GM23338 (cell line): Measurements from ENCODE around the gene HAPLN2. TPM values are rescaled to one million over a fixed set of nuclear protein-coding genes. Genes with fewer than 3 reads are reported as not detected.

Source experiments
- ATAC-seq: fragments of 200-7000 bp; cut with Tn5 transposase; 3 replicates; pipeline ENCODE4 v1.9.1; 2020
- DNase-seq: peaks from one replicate; pipeline ENCODE4 v3.0.0-alpha.2; 2015; ENCODE audit warnings: low spot score
- H2AFZ ChIP-seq: fragments of 200-600 bp; sonication (generic); 2 replicates; pipeline ENCODE4 v1.8.0; 2016; ENCODE audit warnings: antibody characterized with exemption, mild to moderate bottlenecking, moderate library complexity
- H3F3A ChIP-seq: fragments of 200-600 bp; sonication (generic); replicated peaks from 2 replicates; pipeline ENCODE4 v1.8.0; 2017; ENCODE audit warnings: antibody characterized with exemption, mixed run types, low read depth
- H3K27ac ChIP-seq: fragments of 200-600 bp; sonication (generic); 2 replicates; pipeline ENCODE4 v1.6.1; 2016; ENCODE audit warnings: low read depth
- H3K27me3 ChIP-seq: fragments of 200-600 bp; sonication (generic); 2 replicates; pipeline ENCODE4 v1.8.0; 2016; ENCODE audit warnings: mild to moderate bottlenecking, mixed run types, moderate library complexity; ENCODE audit not compliant: insufficient read depth
- H3K36me3 ChIP-seq: fragments of 200-600 bp; sonication (generic); 2 replicates; pipeline ENCODE4 v1.8.0; 2016; ENCODE audit warnings: mild to moderate bottlenecking; ENCODE audit not compliant: insufficient read depth
- H3K4me1 ChIP-seq: fragments of 200-600 bp; sonication (generic); 2 replicates; pipeline ENCODE4 v1.8.0; 2016; ENCODE audit warnings: mild to moderate bottlenecking, moderate library complexity; ENCODE audit not compliant: insufficient read depth
- H3K4me2 ChIP-seq: fragments of 200-600 bp; sonication (generic); 2 replicates; pipeline ENCODE4 v1.7.1; 2017; ENCODE audit warnings: mixed run types
- H3K4me3 ChIP-seq: fragments of 200-600 bp; sonication (generic); 2 replicates; pipeline ENCODE4 v1.6.1; 2016; ENCODE audit warnings: mixed run types
- H3K79me2 ChIP-seq: fragments of 200-600 bp; sonication (generic); replicated peaks from 2 replicates; pipeline ENCODE4 v1.8.0; 2017; ENCODE audit warnings: mild to moderate bottlenecking; ENCODE audit not compliant: insufficient read depth
- H3K9me2 ChIP-seq: fragments of 200-600 bp; sonication (generic); 2 replicates; pipeline ENCODE4 v1.8.0; 2017; ENCODE audit not compliant: insufficient read depth
- H4K20me1 ChIP-seq: fragments of 200-600 bp; sonication (generic); replicated peaks from 2 replicates; pipeline ENCODE4 v1.8.0; 2017; ENCODE audit warnings: mild to moderate bottlenecking; ENCODE audit not compliant: insufficient read depth
- H3K27ac Mint-ChIP-seq: 2 replicates; pipeline ENCODE4 v1.8.0; 2020; ENCODE audit warnings: inconsistent platforms, mild to moderate bottlenecking, moderate library complexity, mixed read lengths
- H3K27me3 Mint-ChIP-seq: 3 replicates; pipeline ENCODE4 v1.8.0; 2022; ENCODE audit warnings: low read depth, mild to moderate bottlenecking, moderate library complexity, mixed read lengths, inconsistent platforms; ENCODE audit not compliant: insufficient read depth, poor library complexity
- H3K36me3 Mint-ChIP-seq: 3 replicates; pipeline ENCODE4 v1.8.0; 2021; ENCODE audit warnings: low read depth, mild to moderate bottlenecking, inconsistent platforms, moderate library complexity, mixed read lengths
- H3K4me1 Mint-ChIP-seq: 3 replicates; pipeline ENCODE4 v1.8.0; 2020; ENCODE audit warnings: mild to moderate bottlenecking, inconsistent platforms, mixed read lengths
- H3K4me3 Mint-ChIP-seq: 3 replicates; pipeline ENCODE4 v1.8.0; 2021; ENCODE audit warnings: moderate library complexity, mild to moderate bottlenecking, inconsistent platforms, mixed read lengths
- H3K9me3 Mint-ChIP-seq: 3 replicates; pipeline ENCODE4 v1.8.0; 2020; ENCODE audit warnings: moderate library complexity, mild to moderate bottlenecking, inconsistent platforms, mixed read lengths
- EZH2 ChIP-seq: fragments of 200-600 bp; sonication (generic); IDR thresholded peaks from one replicate; pipeline ENCODE4 v1.8.0; 2017; ENCODE audit warnings: antibody characterized with exemption, mild to moderate bottlenecking, low read depth; ENCODE audit not compliant: unreplicated experiment
- JUNB ChIP-seq: IDR thresholded peaks from one replicate; pipeline ENCODE4 v1.6.1; 2016; ENCODE audit warnings: antibody characterized with exemption; ENCODE audit not compliant: unreplicated experiment
- NANOG ChIP-seq: IDR thresholded peaks from 2 replicates; pipeline ENCODE4 v1.6.1; 2016; ENCODE audit warnings: antibody characterized with exemption, borderline replicate concordance
- POLR2AphosphoS5 ChIP-seq: IDR thresholded peaks from 2 replicates; pipeline ENCODE4 v1.6.1; 2016; ENCODE audit warnings: antibody characterized with exemption, low read depth
- REST ChIP-seq: IDR thresholded peaks from one replicate; pipeline ENCODE4 v1.6.1; 2018; ENCODE audit warnings: antibody characterized with exemption; ENCODE audit not compliant: unreplicated experiment
- ZNF462 ChIP-seq: fragments of 250-450 bp; sonication (Bioruptor Pico); IDR thresholded peaks from 2 replicates; pipeline ENCODE4 v1.5.0; 2020; ENCODE audit warnings: mild to moderate bottlenecking, moderate library complexity
- polyA plus RNA-seq: library from polyadenylated mRNA; unstranded; fragments of >200 nt; fragmentation: Nextera tagmentation; extraction: Ambion mirVana; gene quantifications from 2 replicates; pipeline ENCODE4 v1.2.1, GENCODE V29; 2016
- total RNA-seq: library from RNA; depleted of rRNA; stranded (reverse); fragments of >200 nt; shearing (Covaris generic); gene quantifications from 2 replicates; pipeline ENCODE4 v1.2.3, GENCODE V29; 2014

HAPLN2 gene
- total and polyA plus RNA-seq, 2 experiments from 2014 or later = 0.53 TPM; not detected in 1

- no peak for TF ChIP-seq ZNF462 (CRISPR knock-in tag)
- TF ChIP-seq JUNB = no peak
Measured at GRCh38 chr1:156584813-156585212, 34.4 kb upstream of the HAPLN2 start (continued).

GRCh38 chr1:156586323-156586722 is 32.9 kb upstream of the HAPLN2 start:
- no peaks in the 10 kb centered on the region for H3K36me3 ChIP-seq
- peaks cover 33% of the 10 kb centered on the region for H3K4me1 Mint-ChIP-seq
- H3K4me3 Mint-ChIP-seq = no peak overlapping the region
- no peaks in the 10 kb centered on the region for H3K79me2 ChIP-seq
- ATAC-seq (no peak), DNase-seq (no peak)
- H3K9me3 Mint-ChIP-seq = no peaks in the 10 kb centered on the region; the same call in 2 of the 3 replicates
- 0 out of 2 replicates have a peak, but pooled peaks cover 4% of the 10 kb centered on the region for H3F3A ChIP-seq
- no peak overlapping the region for H3K27ac Mint-ChIP-seq
- no peak overlapping the region for H3K4me2 ChIP-seq
- H3K27ac ChIP-seq = no peak overlapping the region
- peaks cover 8% of the 10 kb centered on the region for H3K27me3 Mint-ChIP-seq
- no peaks in the 10 kb centered on the region; the same call in 2 of the 3 replicates for H3K36me3 Mint-ChIP-seq
- H3K9me2 ChIP-seq = 0 out of 2 replicates have a peak, but pooled peaks cover 3% of the 10 kb centered on the region
- H2AFZ ChIP-seq = no peak overlapping the region
- H4K20me1 ChIP-seq = no peaks in the 10 kb centered on the region
- H3K4me3 ChIP-seq = no peak overlapping the region
- peaks cover 17% of the 10 kb centered on the region for H3K4me1 ChIP-seq
- no peaks in the 10 kb centered on the region for H3K27me3 ChIP-seq
- TF ChIP-seq REST = no peak
- no peak for TF ChIP-seq NANOG
- TF ChIP-seq ZNF462 (CRISPR knock-in tag) = no peak
- no peak for TF ChIP-seq POLR2AphosphoS5
- TF ChIP-seq EZH2 = no peak
